ENCODE results near the gene AGPS. TPM values are rescaled to one million over a fixed set of nuclear protein-coding genes. Genes with fewer than 3 reads are reported as not detected.
"Not testable (repeated sequence)": the region's sequence is repeated elsewhere in the genome, so short reads cannot be mapped to it uniquely, and the experiment has no call there.

The AGPS gene
- total and polyA plus RNA-seq, 10 of the 15 experiments (the other 5 are each of a cell fraction or from before 2014, with no cell fraction given): 7.9 to 54.2 (median 38.7) TPM

GRCh38 chr2:177550264-177551200 lies 158.0 kb downstream of the AGPS start (continued):
- no peak for TF ChIP-seq TAF1 (IDR thresholded peaks at IDR 0.05; ENCODE audit: borderline replicate concordance, low read depth, low read length)

GRCh38 chr2:177551360-177551759 lies 158.8 kb downstream of the AGPS start:
- RAD21 ChIA-PET (ENCODE audit: unreplicated experiment); CTCF ChIA-PET; POLR2A ChIA-PET: not testable (repeated sequence)

DNA sequence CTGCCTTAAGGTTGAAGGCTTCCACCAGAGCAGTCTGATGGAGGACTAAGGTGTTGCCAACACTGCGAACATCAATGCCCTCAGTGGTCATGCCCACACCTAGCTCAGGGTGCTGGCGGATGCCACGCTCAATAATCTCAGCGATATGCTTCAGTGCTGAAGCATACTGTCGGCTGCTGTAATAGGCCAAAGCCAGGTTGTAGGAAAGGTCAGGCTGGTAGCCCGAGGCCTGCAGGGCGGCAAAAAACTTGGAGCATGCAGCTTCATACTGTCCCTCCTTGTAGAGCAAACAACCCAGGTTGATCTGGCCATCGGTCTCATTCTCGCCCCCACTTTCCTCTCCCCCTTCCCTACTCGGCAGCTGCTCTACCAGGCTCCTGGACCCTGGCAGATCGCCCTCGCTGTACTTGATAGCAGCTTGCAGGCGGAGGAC lies 159.4 kb downstream of the AGPS start:
- in situ Hi-C loops (cut with MboI): no loop called here
- RAD21 ChIA-PET (ENCODE audit: unreplicated experiment): no interaction called here
- no peak for TF ChIP-seq MLLT1 (IDR thresholded peaks at IDR 0.05)
- TF ChIP-seq DPF2 (IDR thresholded peaks at IDR 0.05): no peak
- TF ChIP-seq USF1 (IDR thresholded peaks at IDR 0.05; ENCODE audit: borderline replicate concordance, extremely low read length, insufficient read depth, low read depth, low read length): no peak
- no peak for TF ChIP-seq SUZ12 (IDR thresholded peaks at IDR 0.05; ENCODE audit: unreplicated experiment)
- TF ChIP-seq HDAC2 (IDR thresholded peaks at IDR 0.05): no peak
- TF ChIP-seq, protein P1, sequence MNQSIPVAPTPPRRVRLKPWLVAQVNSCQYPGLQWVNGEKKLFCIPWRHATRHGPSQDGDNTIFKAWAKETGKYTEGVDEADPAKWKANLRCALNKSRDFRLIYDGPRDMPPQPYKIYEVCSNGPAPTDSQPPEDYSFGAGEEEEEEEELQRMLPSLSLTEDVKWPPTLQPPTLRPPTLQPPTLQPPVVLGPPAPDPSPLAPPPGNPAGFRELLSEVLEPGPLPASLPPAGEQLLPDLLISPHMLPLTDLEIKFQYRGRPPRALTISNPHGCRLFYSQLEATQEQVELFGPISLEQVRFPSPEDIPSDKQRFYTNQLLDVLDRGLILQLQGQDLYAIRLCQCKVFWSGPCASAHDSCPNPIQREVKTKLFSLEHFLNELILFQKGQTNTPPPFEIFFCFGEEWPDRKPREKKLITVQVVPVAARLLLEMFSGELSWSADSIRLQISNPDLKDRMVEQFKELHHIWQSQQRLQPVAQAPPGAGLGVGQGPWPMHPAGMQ (IDR thresholded peaks at IDR 0.05; ENCODE audit: borderline replicate concordance): no peak

More at GRCh38 chr2:177551360-177551759, 158.8 kb downstream of the AGPS start:
- H3K4me1 ChIP-seq (ENCODE audit: control insufficient read depth, insufficient read depth, low read length): peaks cover 23% of the 10 kb centered on the region
- H3K9me3 ChIP-seq (replicated peaks; ENCODE audit: control insufficient read depth, insufficient read depth, low read length); H3K4me2 ChIP-seq (ENCODE audit: control insufficient read depth, insufficient read depth); H3K27me3 ChIP-seq (replicated peaks in 1 of 2; ENCODE audit: control insufficient read depth in 2 of 2, insufficient read depth in 2 of 2, low read length in 1 of 2); H3K27ac ChIP-seq (ENCODE audit: control insufficient read depth, insufficient read depth); H3K36me3 ChIP-seq (ENCODE audit: control insufficient read depth in 2 of 2, insufficient read depth in 2 of 2, low read length in 1 of 2); in situ Hi-C loops (cut with MboI); H4K20me1 ChIP-seq (ENCODE audit: control insufficient read depth, insufficient read depth); ATAC-seq; H3K9ac ChIP-seq (ENCODE audit: control insufficient read depth, insufficient read depth, low read length); H3K79me2 ChIP-seq (ENCODE audit: control insufficient read depth, insufficient read depth, low read length); FAIRE-seq; H2AFZ ChIP-seq (ENCODE audit: control insufficient read depth, low read depth, low read length); DNase-seq (ENCODE audit: low read depth, low spot score); H3K4me3 ChIP-seq: not testable (repeated sequence)
- TSS peak; percentile 81 for BruUV-seq (replicated peaks)
- intact Hi-C loops (cut with micrococcal nuclease; ENCODE audit: unreplicated experiment): loop anchor here (5.0 kb wide), 1 partner anchor 66 kb away; a partner anchor contains a TSS
- WGBS (ENCODE audit: insufficient coverage, insufficient replicate concordance, low lambda C conversion rate, missing lambda C conversion rate): 96% methylated on average over 4 of the region's 4 CpGs
- SMC1A ChIA-PET (ENCODE audit: uncharacterized antibody, unreplicated experiment): interaction anchor here (1.4 kb wide), 2 partner anchors 10 to 34 kb away, joined by 3 to 5 read pairs; no protein-coding TSS in a partner anchor

More for the DNA sequence above, 159.4 kb downstream of the AGPS start:
- ChIA-PET CTCF (interaction anchor here (1.2 to 1.3 kb wide), 2 partner anchors 21 to 217 kb away, joined by 3 to 4 read pairs; no protein-coding TSS in a partner anchor), POLR2A (no interaction called here), SMC1A (ENCODE audit: uncharacterized antibody, unreplicated experiment) (interaction anchor here (1.4 kb wide), 1 partner anchor 34 kb away, joined by 3 read pairs; no protein-coding TSS in a partner anchor)
- Histone ChIP-seq H3K4me1 (ENCODE audit: control insufficient read depth, insufficient read depth, low read length) (peaks cover 17% of the 10 kb centered on the region), H3K27me3 (replicated peaks in 1 of 2; ENCODE audit: control insufficient read depth in 2 of 2, insufficient read depth in 2 of 2, low read length in 1 of 2) (no peaks in the 10 kb centered on the region), H3K9me3 (replicated peaks; ENCODE audit: control insufficient read depth, insufficient read depth, low read length) (no peaks in the 10 kb centered on the region), H3K36me3 (ENCODE audit: control insufficient read depth in 2 of 2, insufficient read depth in 2 of 2, low read length in 1 of 2) (no peaks in the 10 kb centered on the region), H2AFZ (ENCODE audit: control insufficient read depth, low read depth, low read length) (peak overlapping the region; percentile 100), H3K9ac (ENCODE audit: control insufficient read depth, insufficient read depth, low read length) (peak overlapping the region; percentile 97), H3K27ac (ENCODE audit: control insufficient read depth, insufficient read depth) (peak overlapping the region; percentile 100; the same call in 1 of the 2 replicates), H4K20me1 (ENCODE audit: control insufficient read depth, insufficient read depth) (no peaks in the 10 kb centered on the region), H3K79me2 (ENCODE audit: control insufficient read depth, insufficient read depth, low read length) (no peaks in the 10 kb centered on the region; the same call in 1 of the 2 replicates), H3K4me2 (ENCODE audit: control insufficient read depth, insufficient read depth) (peak overlapping the region; percentile 88), H3K4me3 (peak overlapping the region; percentile 82)
- no TSS peak for BruUV-seq (replicated peaks)
- ATAC-seq: no peak
- FAIRE-seq: no peak
- intact Hi-C loops (cut with micrococcal nuclease; ENCODE audit: unreplicated experiment): loop anchor here (5.0 kb wide), 1 partner anchor 65 kb away; a partner anchor contains a TSS
- WGBS (ENCODE audit: insufficient coverage, insufficient replicate concordance, low lambda C conversion rate, missing lambda C conversion rate): 62% methylated on average over 13 of the region's 13 CpGs
- DNase-seq (ENCODE audit: low read depth, low spot score): no peak
